IMR-90 (cell line): ENCODE measurements around the gene FAM131C. TPM values are rescaled to one million over a fixed set of nuclear protein-coding genes. Genes with fewer than 3 reads are reported as not detected.
A peak's percentile ranks its signal among the peaks of the same experiment; 100 is the strongest.

Experiments
- ATAC-seq: fragments of 200-7000 bp; cut with Tn5 transposase; 2 replicates; pipeline ENCODE4 v1.9.1; 2020; ENCODE audit warnings: low read depth, mild to moderate bottlenecking, moderate library complexity
- BruUV-seq: library from RNA; stranded (reverse); fragments of 400-500 nt; replicated peaks from 2 replicates; lab custom pipeline; 2021; lab: Mats Ljungman, UMichigan
- CTCF ChIA-PET: fragments of 300-600 bp; formaldehyde crosslinking; extraction: SDS; loops from one replicate; lab custom pipeline; 2021; ENCODE audit warnings: antibody characterized with exemption; lab: Yijun Ruan, JAX
- POLR2A ChIA-PET: fragments of 300-600 bp; sonication (Branson Sonifier 250); formaldehyde crosslinking; loops from one replicate; lab custom pipeline; 2022; ENCODE audit warnings: antibody characterized with exemption; ENCODE audit not compliant: unreplicated experiment; lab: Charles Lee
- DNase-seq: peaks from one replicate; pipeline ENCODE4 v3.0.0; 2013
- H2AFZ ChIP-seq: replicated peaks from 2 replicates; pipeline ENCODE3; 2013; ENCODE audit warnings: low read length, mild to moderate bottlenecking; ENCODE audit not compliant: poor library complexity
- H2AK5ac ChIP-seq: 2 replicates; pipeline ENCODE4 v1.6.1; 2013; ENCODE audit warnings: low read depth, low read length, inconsistent platforms
- H2AK9ac ChIP-seq: replicated peaks from 2 replicates; pipeline ENCODE3; 2013; ENCODE audit warnings: mild to moderate bottlenecking, low read depth, low read length, moderate library complexity; ENCODE audit not compliant: poor library complexity
- H2BK120ac ChIP-seq: 2 replicates; pipeline ENCODE4 v1.6.1; 2013; ENCODE audit warnings: low read depth, low read length, inconsistent platforms
- H2BK15ac ChIP-seq: 3 replicates; pipeline ENCODE4 v1.6.1; 2013; ENCODE audit warnings: low read depth, low read length, inconsistent platforms
- H2BK20ac ChIP-seq: 2 replicates; pipeline ENCODE4 v1.6.1; 2013; ENCODE audit warnings: low read depth, mild to moderate bottlenecking, inconsistent platforms, low read length, moderate library complexity
- H2BK5ac ChIP-seq: 2 replicates; pipeline ENCODE4 v1.6.1; 2013; ENCODE audit warnings: mild to moderate bottlenecking, low read depth, low read length, inconsistent platforms; ENCODE audit not compliant: poor library complexity, severe bottlenecking
- H3K14ac ChIP-seq: replicated peaks from 2 replicates; pipeline ENCODE4 v1.6.1; 2013; ENCODE audit warnings: low read depth, low read length, inconsistent platforms
- H3K18ac ChIP-seq: 2 replicates; pipeline ENCODE4 v1.6.1; 2013; ENCODE audit warnings: low read depth, low read length, control low read depth
- H3K23ac ChIP-seq: 2 replicates; pipeline ENCODE4 v1.6.1; 2013; ENCODE audit warnings: low read depth, low read length, inconsistent platforms
- H3K27ac ChIP-seq: 2 replicates; pipeline ENCODE4 v1.5.1; 2013; ENCODE audit warnings: mild to moderate bottlenecking, control low read depth, low read length; ENCODE audit not compliant: insufficient read depth
- H3K27me3 ChIP-seq: 2 replicates; pipeline ENCODE4 v1.6.1; 2013; ENCODE audit warnings: low read length; ENCODE audit not compliant: control insufficient read depth, insufficient read depth
- H3K36me3 ChIP-seq: 2 replicates; pipeline ENCODE4 v1.6.1; 2013; ENCODE audit warnings: low read length, mixed read lengths; ENCODE audit not compliant: control insufficient read depth, insufficient read depth
- H3K4ac ChIP-seq: 2 replicates; pipeline ENCODE4 v1.6.1; 2013; ENCODE audit warnings: low read depth, low read length, inconsistent platforms
- H3K4me1 ChIP-seq: 2 replicates; pipeline ENCODE4 v1.6.1; 2013; ENCODE audit warnings: low read length, mixed read lengths; ENCODE audit not compliant: control insufficient read depth, insufficient read depth
- H3K4me2 ChIP-seq: 2 replicates; pipeline ENCODE4 v1.6.1; 2013; ENCODE audit warnings: low read depth, mild to moderate bottlenecking, control low read depth, low read length, moderate library complexity
- H3K4me3 ChIP-seq: 2 replicates; pipeline ENCODE4 v1.5.1; 2013; ENCODE audit warnings: low read depth, mild to moderate bottlenecking, control low read depth, low read length, moderate library complexity; ENCODE audit not compliant: insufficient read depth
- H3K56ac ChIP-seq: 2 replicates; pipeline ENCODE4 v1.6.1; 2013; ENCODE audit warnings: low read length, inconsistent platforms; ENCODE audit not compliant: insufficient read depth; ENCODE audit errors: extremely low read depth
- H3K79me1 ChIP-seq, 2 experiments: 2 replicates each; pipeline ENCODE4 v1.6.1; 2013; ENCODE audit warnings: low read length in 2 of 2, inconsistent platforms in 1 of 2, low read depth in 1 of 2
- H3K9ac ChIP-seq: 2 replicates; pipeline ENCODE4 v1.6.1; 2013; ENCODE audit warnings: low read depth, low read length, control low read depth
- H3K9me1 ChIP-seq: 2 replicates; pipeline ENCODE4 v1.6.1; 2013; ENCODE audit warnings: low read length, inconsistent platforms; ENCODE audit not compliant: insufficient read depth
- H3K9me3 ChIP-seq: 2 replicates; pipeline ENCODE4 v1.6.1; 2013; ENCODE audit warnings: low read length; ENCODE audit not compliant: control insufficient read depth, insufficient read depth
- H4K20me1 ChIP-seq: 2 replicates; pipeline ENCODE4 v1.6.1; 2013; ENCODE audit warnings: low read length, inconsistent platforms; ENCODE audit not compliant: insufficient read depth
- H4K5ac ChIP-seq: 2 replicates; pipeline ENCODE4 v1.6.1; 2013; ENCODE audit warnings: mild to moderate bottlenecking, low read depth, low read length, control low read depth
- H4K8ac ChIP-seq, 2 experiments: 2 replicates each; pipeline ENCODE4 v1.6.1; 2013; ENCODE audit warnings: low read depth in 2 of 2, low read length in 2 of 2, control low read depth in 1 of 2, inconsistent platforms in 1 of 2
- H4K91ac ChIP-seq: 2 replicates; pipeline ENCODE4 v1.6.1; 2013; ENCODE audit warnings: low read depth, low read length, inconsistent platforms; ENCODE audit not compliant: insufficient read depth
- BHLHE40 ChIP-seq: fragments of 150-350 bp; IDR thresholded peaks from 2 replicates; pipeline ENCODE4 v1.6.1; 2016; ENCODE audit warnings: mild to moderate bottlenecking, low read depth, low read length
- CEBPB ChIP-seq: IDR thresholded peaks from 2 replicates; pipeline ENCODE4 v1.6.1; 2012; ENCODE audit warnings: low read depth, low read length, improper control_type of control experiment
- FOS ChIP-seq: fragments of 150-350 bp; IDR thresholded peaks from 2 replicates; pipeline ENCODE4 v1.6.1; 2016; ENCODE audit warnings: low read depth, low read length
- MAFK ChIP-seq: IDR thresholded peaks from 2 replicates; pipeline ENCODE4 v1.6.1; 2012; ENCODE audit warnings: low read depth, low read length, improper control_type of control experiment
- MAZ ChIP-seq: IDR thresholded peaks from 2 replicates; pipeline ENCODE4 v1.6.1; 2012; ENCODE audit warnings: low read depth, mild to moderate bottlenecking, low read length, improper control_type of control experiment, moderate library complexity, borderline replicate concordance
- MXI1 ChIP-seq: IDR thresholded peaks from 2 replicates; pipeline ENCODE4 v1.6.1; 2012; ENCODE audit warnings: low read depth, mild to moderate bottlenecking, low read length, moderate library complexity, borderline replicate concordance
- NFE2L2 ChIP-seq: fragments of 150-350 bp; IDR thresholded peaks from 2 replicates; pipeline ENCODE4 v1.6.1; 2016; ENCODE audit warnings: low read depth, mild to moderate bottlenecking, low read length
- POLR2A ChIP-seq: IDR thresholded peaks from 2 replicates; pipeline ENCODE4 v1.6.1; 2012; ENCODE audit warnings: mild to moderate bottlenecking, low read depth, low read length
- RFX5 ChIP-seq: IDR thresholded peaks from 2 replicates; pipeline ENCODE4 v1.8.0; 2012; ENCODE audit warnings: low read depth, mild to moderate bottlenecking, low read length, moderate library complexity
- SMC3 ChIP-seq: fragments of 150-350 bp; IDR thresholded peaks from 2 replicates; pipeline ENCODE4 v1.6.1; 2016; ENCODE audit warnings: low read depth, mild to moderate bottlenecking, antibody characterized with exemption, low read length, moderate library complexity
- WGBS, 2 experiments: methylation state at CpG; one replicate each; pipeline versions ENCODE4 v1.1.5 to v1.1.7; 2013; ENCODE audit warnings: missing lambda C conversion rate in 2 of 2; ENCODE audit not compliant: insufficient read length in 1 of 2; ENCODE audit errors: extremely low coverage in 2 of 2; 5-methylcytosine and 5-hydroxymethylcytosine counted together
- dilution Hi-C: fragments of 300-500 bp; cut with HindIII; formaldehyde crosslinking; loops from one replicate; pipeline ENCODE4 v1.14.3; 2018; ENCODE audit warnings: low sequenced_read_pairs; ENCODE audit not compliant: unreplicated experiment
- in situ Hi-C: fragments of 300-500 bp; cut with MboI; formaldehyde crosslinking; loops from 3 replicates; pipeline ENCODE4 v1.14.3; 2019; ENCODE audit warnings: low sequenced_read_pairs, inconsistent platforms, mixed read lengths
- intact Hi-C: fragments of 100-400 bp; cut with micrococcal nuclease; formaldehyde crosslinking; loops from 2 replicates; pipeline ENCODE4 v1.10.0; 2022
- polyA plus RNA-seq, 3 experiments: library from polyadenylated mRNA; depleted of rRNA; stranded (reverse); fragments of >200 nt; gene quantifications; 2 replicates each; pipeline ENCODE4 v1.2.3, GENCODE V29; 2012; ENCODE audit warnings: low replicate concordance in 1 of 3
- total RNA-seq: library from RNA; depleted of rRNA; stranded (reverse); fragments of >200 nt; gene quantifications from 2 replicates; pipeline ENCODE4 v1.2.3, GENCODE V29; 2012
- TF ChIP-seq, protein P1 (sequence below): fragments of 150-350 bp; IDR thresholded peaks from 2 replicates; pipeline ENCODE4 v1.6.1; 2016; ENCODE audit warnings: low read depth, mild to moderate bottlenecking, low read length, moderate library complexity, borderline replicate concordance
- TF ChIP-seq, protein P2 (sequence below): fragments of 150-350 bp; IDR thresholded peaks from 2 replicates; pipeline ENCODE4 v1.6.1; 2017; ENCODE audit warnings: mild to moderate bottlenecking, antibody characterized with exemption, low read length, low read depth

The FAM131C gene
- total and polyA plus RNA-seq, 2 of the 4 experiments (the other 2 are of a cell fraction), result 0.18 to 1.0 TPM

DNA sequence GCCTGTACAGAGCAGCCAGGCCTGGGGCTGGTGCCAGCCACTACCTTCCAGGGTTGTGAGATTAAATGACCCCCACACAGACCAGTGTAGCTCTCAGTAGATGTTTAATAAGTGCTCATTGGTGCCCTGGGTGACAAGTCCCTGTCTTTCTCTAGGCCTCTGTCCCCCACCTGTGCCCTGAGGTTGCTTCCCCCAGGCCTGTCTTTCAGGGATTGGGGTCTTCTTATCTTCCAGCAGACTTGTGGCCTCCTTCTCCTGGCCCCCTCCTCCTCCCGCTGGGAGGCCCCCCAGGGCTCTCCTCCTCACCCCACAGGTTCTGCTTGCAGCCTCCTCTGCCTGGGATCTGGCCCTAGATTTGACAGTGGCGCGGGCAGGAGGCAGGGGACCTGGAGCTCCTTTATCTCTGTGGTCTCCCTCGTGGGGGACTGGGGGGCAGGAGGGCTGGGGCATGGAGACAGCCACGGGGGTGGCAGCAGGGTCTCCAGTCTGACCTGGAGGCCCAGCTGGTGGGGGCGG is 42.1 kb upstream of the FAM131C start:
- H2AK9ac ChIP-seq, result peak overlapping the region; percentile 42
- BruUV-seq, result no TSS peak
- H3K27me3 ChIP-seq, result no peaks in the 10 kb centered on the region
- H3K36me3 ChIP-seq, result no peaks in the 10 kb centered on the region
- H3K14ac ChIP-seq, result no peak overlapping the region
- H2BK20ac ChIP-seq, result no peak overlapping the region
- H4K5ac ChIP-seq, result no peak overlapping the region
- ATAC-seq (no peak), DNase-seq (no peak)
- H3K9ac ChIP-seq, result no peak overlapping the region
- dilution Hi-C loops (no loop called here), intact Hi-C loops (no loop called here), in situ Hi-C loops (no loop called here)
- no peak overlapping the region for H3K23ac ChIP-seq
- peak overlapping the region; percentile 11 for H2AFZ ChIP-seq
- H2BK5ac ChIP-seq, result no peak overlapping the region
- no peak overlapping the region for H2BK15ac ChIP-seq
- TF ChIP-seq FOS (no peak), SMC3 (no peak), MAFK (no peak), BHLHE40 (no peak), CEBPB (no peak), RFX5 (no peak), POLR2A (no peak), MAZ (no peak), MXI1 (no peak), NFE2L2 (no peak)
- TF ChIP-seq, protein P1, sequence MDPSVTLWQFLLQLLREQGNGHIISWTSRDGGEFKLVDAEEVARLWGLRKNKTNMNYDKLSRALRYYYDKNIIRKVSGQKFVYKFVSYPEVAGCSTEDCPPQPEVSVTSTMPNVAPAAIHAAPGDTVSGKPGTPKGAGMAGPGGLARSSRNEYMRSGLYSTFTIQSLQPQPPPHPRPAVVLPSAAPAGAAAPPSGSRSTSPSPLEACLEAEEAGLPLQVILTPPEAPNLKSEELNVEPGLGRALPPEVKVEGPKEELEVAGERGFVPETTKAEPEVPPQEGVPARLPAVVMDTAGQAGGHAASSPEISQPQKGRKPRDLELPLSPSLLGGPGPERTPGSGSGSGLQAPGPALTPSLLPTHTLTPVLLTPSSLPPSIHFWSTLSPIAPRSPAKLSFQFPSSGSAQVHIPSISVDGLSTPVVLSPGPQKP, result no peak
- TF ChIP-seq, protein P2, sequence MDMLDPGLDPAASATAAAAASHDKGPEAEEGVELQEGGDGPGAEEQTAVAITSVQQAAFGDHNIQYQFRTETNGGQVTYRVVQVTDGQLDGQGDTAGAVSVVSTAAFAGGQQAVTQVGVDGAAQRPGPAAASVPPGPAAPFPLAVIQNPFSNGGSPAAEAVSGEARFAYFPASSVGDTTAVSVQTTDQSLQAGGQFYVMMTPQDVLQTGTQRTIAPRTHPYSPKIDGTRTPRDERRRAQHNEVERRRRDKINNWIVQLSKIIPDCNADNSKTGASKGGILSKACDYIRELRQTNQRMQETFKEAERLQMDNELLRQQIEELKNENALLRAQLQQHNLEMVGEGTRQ, result no peak
- no peak overlapping the region for H3K27ac ChIP-seq
- H3K18ac ChIP-seq, result no peak overlapping the region
- peaks cover 18% of the 10 kb centered on the region for H3K4me1 ChIP-seq
- no peak overlapping the region for H3K4ac ChIP-seq
- no peaks in the 10 kb centered on the region for H4K20me1 ChIP-seq
- no peaks in the 10 kb centered on the region; a peak in 1 of 4 replicates for H3K79me1 ChIP-seq
- POLR2A ChIA-PET, result no interaction called here
- CTCF ChIA-PET, result no interaction called here
- no peak overlapping the region for H2AK5ac ChIP-seq
- H3K9me1 ChIP-seq, result no peaks in the 10 kb centered on the region
- H2BK120ac ChIP-seq, result no peak overlapping the region
- H4K91ac ChIP-seq, result no peak overlapping the region
- no CpG with 5 or more reads among the region's 6 CpGs for WGBS, 2 experiments
- no peak overlapping the region for H3K56ac ChIP-seq
- no peaks in the 10 kb centered on the region for H3K9me3 ChIP-seq
- H4K8ac ChIP-seq, result no peak overlapping the region
- no peak overlapping the region for H3K4me2 ChIP-seq
- H3K4me3 ChIP-seq, result no peak overlapping the region
